Measurements from ENCODE around the gene ZNF385B. TPM values are rescaled to one million over a fixed set of nuclear protein-coding genes. Genes with fewer than 3 reads are reported as not detected.

ZNF385B gene
- total RNA-seq, 1 donor from 2014 or later = not detected

- no peak overlapping the region for H3K4me3 Mint-ChIP-seq (ENCODE audit: unreplicated experiment)
- no peaks in the 10 kb centered on the region for H3K27me3 Mint-ChIP-seq (ENCODE audit: unreplicated experiment)
- H3K9me3 Mint-ChIP-seq (ENCODE audit: unreplicated experiment) = no peaks in the 10 kb centered on the region
- no peaks in the 10 kb centered on the region for H3K4me1 Mint-ChIP-seq (ENCODE audit: low read depth, unreplicated experiment)
- no peak for TF ChIP-seq CTCF (IDR thresholded peaks at IDR 0.05; ENCODE audit: partially characterized antibody, unreplicated experiment)
- H3K36me3 Mint-ChIP-seq (ENCODE audit: unreplicated experiment) = no peaks in the 10 kb centered on the region
- H3K27ac Mint-ChIP-seq (ENCODE audit: unreplicated experiment) = no peak overlapping the region
- no peak for DNase-seq
These were observed 268.1 kb downstream of the ZNF385B start for GRCh38 chr2:179593323-179593722.

- H3K27ac Mint-ChIP-seq (ENCODE audit: unreplicated experiment) = no peak overlapping the region
- H3K36me3 Mint-ChIP-seq (ENCODE audit: unreplicated experiment) = no peaks in the 10 kb centered on the region
- no peak for TF ChIP-seq CTCF (IDR thresholded peaks at IDR 0.05; ENCODE audit: partially characterized antibody, unreplicated experiment)
- no peak overlapping the region for H3K4me3 Mint-ChIP-seq (ENCODE audit: unreplicated experiment)
- no peaks in the 10 kb centered on the region for H3K4me1 Mint-ChIP-seq (ENCODE audit: low read depth, unreplicated experiment)
- H3K9me3 Mint-ChIP-seq (ENCODE audit: unreplicated experiment) = no peaks in the 10 kb centered on the region
- DNase-seq = no peak
- no peaks in the 10 kb centered on the region for H3K27me3 Mint-ChIP-seq (ENCODE audit: unreplicated experiment)
These were observed 269.1 kb downstream of the ZNF385B start for GRCh38 chr2:179592167-179592936.

DNA sequence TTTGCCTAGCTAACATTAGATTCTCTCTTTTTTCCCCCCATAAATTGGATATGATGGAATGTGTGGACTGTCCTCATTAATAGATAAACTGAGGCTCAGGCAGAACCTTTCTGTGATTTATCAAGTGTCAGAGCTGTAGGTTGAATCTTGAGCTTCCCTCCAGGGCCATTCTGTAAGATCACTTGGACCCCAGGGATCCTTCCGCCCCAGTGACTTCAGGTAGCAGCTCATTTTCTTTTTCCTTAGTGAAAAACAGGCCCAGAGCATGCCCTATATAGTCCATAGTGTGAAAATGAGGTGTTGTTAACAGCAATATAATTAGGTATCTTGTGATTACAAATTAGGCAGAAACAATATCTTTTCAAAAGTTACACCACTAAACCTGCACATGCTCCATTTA lies 269.7 kb downstream of the ZNF385B start:
- DNase-seq = no peak
- no peaks in the 10 kb centered on the region for H3K4me1 Mint-ChIP-seq (ENCODE audit: low read depth, unreplicated experiment)
- no peak overlapping the region for H3K27ac Mint-ChIP-seq (ENCODE audit: unreplicated experiment)

DNA sequence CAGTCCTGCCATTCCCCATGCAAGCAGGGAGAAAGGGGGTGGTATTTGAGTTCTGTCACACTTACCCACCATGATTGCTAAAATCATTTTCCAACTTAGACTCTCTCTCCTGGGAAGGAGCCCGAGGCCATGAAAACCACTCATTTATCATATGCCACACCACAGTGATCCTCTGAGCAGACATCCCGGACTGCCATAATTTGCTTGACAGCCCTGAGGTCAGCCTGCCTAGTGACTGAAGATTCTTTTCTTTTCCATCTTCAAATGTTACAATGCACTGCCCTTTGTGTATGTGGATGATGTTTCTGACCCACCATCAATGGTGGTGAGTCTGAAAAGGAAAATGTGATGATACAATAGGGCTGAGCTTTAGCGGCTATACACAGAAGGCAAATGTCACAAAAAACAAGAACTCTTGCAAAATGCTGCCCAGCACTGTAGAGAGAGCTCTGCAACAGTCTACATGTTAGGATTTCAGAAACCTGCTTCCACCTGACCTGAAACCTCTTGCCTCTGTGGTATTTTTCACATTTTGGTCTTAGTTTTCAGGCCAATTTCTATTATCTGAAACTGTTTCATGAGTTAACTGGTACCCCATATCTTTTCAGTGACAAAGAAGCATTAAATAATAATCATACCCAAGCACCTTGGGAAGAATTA lies 272.8 kb downstream of the ZNF385B start:
- Mint-ChIP-seq H3K4me1 (ENCODE audit: low read depth, unreplicated experiment) (no peaks in the 10 kb centered on the region), H3K4me3 (ENCODE audit: unreplicated experiment) (no peak overlapping the region)

More for the DNA sequence above, 269.7 kb downstream of the ZNF385B start:
- no peaks in the 10 kb centered on the region for H3K36me3 Mint-ChIP-seq (ENCODE audit: unreplicated experiment)
- TF ChIP-seq CTCF (IDR thresholded peaks at IDR 0.05; ENCODE audit: partially characterized antibody, unreplicated experiment) = no peak
- no peak overlapping the region for H3K4me3 Mint-ChIP-seq (ENCODE audit: unreplicated experiment)
- no peaks in the 10 kb centered on the region for H3K27me3 Mint-ChIP-seq (ENCODE audit: unreplicated experiment)
- H3K9me3 Mint-ChIP-seq (ENCODE audit: unreplicated experiment) = no peaks in the 10 kb centered on the region

More for the DNA sequence above, 272.8 kb downstream of the ZNF385B start:
- TF ChIP-seq CTCF (IDR thresholded peaks at IDR 0.05; ENCODE audit: partially characterized antibody, unreplicated experiment) = no peak
- no peak for DNase-seq
- Mint-ChIP-seq H3K36me3 (ENCODE audit: unreplicated experiment) (no peaks in the 10 kb centered on the region), H3K27me3 (ENCODE audit: unreplicated experiment) (no peaks in the 10 kb centered on the region), H3K9me3 (ENCODE audit: unreplicated experiment) (no peaks in the 10 kb centered on the region), H3K27ac (ENCODE audit: unreplicated experiment) (no peak overlapping the region)
